Hematopoietic multipotent progenitor cell treated with erythropoietin and hydrocortisone succinate and interleukin-3 and kit ligand, for 4 days (in vitro differentiated cells): ENCODE results near the gene ANAPC2.

Experiments used
- DNase-seq: peaks from one replicate; pipeline ENCODE4 v3.0.0-alpha.2; 2015

Gene ANAPC2

GRCh38 chr9:137191691-137192447 is 3.5 kb upstream of the ANAPC2 start:
- DNase-seq, result no peak

- no peak for DNase-seq
Observed at GRCh38 chr9:137191245-137191644, 2.9 kb upstream of the ANAPC2 start.

- peak; percentile 47 for DNase-seq
Observed at GRCh38 chr9:137190315-137190856, 2.0 kb upstream of the ANAPC2 start.

GRCh38 chr9:137189297-137190295 is 1.2 kb upstream of the ANAPC2 start:
- DNase-seq, result no peak

- no peak for DNase-seq
Observed at GRCh38 chr9:137188086-137188489, 272 bp downstream of the ANAPC2 start.

GRCh38 chr9:137187386-137187785 is 974 bp downstream of the ANAPC2 start:
- DNase-seq, result no peak

GRCh38 chr9:137186385-137186784 is 2.0 kb downstream of the ANAPC2 start:
- DNase-seq, result no peak

- DNase-seq, result no peak
Observed at GRCh38 chr9:137185921-137186320, 2.4 kb downstream of the ANAPC2 start.

GRCh38 chr9:137184881-137185660 is 3.3 kb downstream of the ANAPC2 start:
- DNase-seq, result no peak

GRCh38 chr9:137183980-137184595 is 4.3 kb downstream of the ANAPC2 start:
- DNase-seq, result no peak

- DNase-seq, result no peak
Observed at GRCh38 chr9:137182836-137183235, 5.5 kb downstream of the ANAPC2 start.

GRCh38 chr9:137181680-137182079 is 6.7 kb downstream of the ANAPC2 start:
- DNase-seq, result no peak

- DNase-seq, result no peak
Observed at GRCh38 chr9:137180491-137180890, 7.9 kb downstream of the ANAPC2 start.

- DNase-seq, result no peak
Observed at GRCh38 chr9:137179761-137180160, 8.6 kb downstream of the ANAPC2 start.

- DNase-seq, result no peak
Observed at GRCh38 chr9:137178939-137179630, 9.3 kb downstream of the ANAPC2 start.

- no peak for DNase-seq
Observed at GRCh38 chr9:137178201-137178938, 10.0 kb downstream of the ANAPC2 start.

GRCh38 chr9:137176302-137177182 is 11.8 kb downstream of the ANAPC2 start:
- peak; percentile 63 for DNase-seq

GRCh38 chr9:137175345-137175961 is 12.9 kb downstream of the ANAPC2 start:
- no peak for DNase-seq

GRCh38 chr9:137174722-137175293 is 13.6 kb downstream of the ANAPC2 start:
- DNase-seq, result no peak
